Measurements from ENCODE around the gene PRRC2C. TPM values are rescaled to one million over a fixed set of nuclear protein-coding genes. Genes with fewer than 3 reads are reported as not detected.

Gene PRRC2C
- total and polyA plus RNA-seq, 4 donors: 13.6 to 41.9 (median 34.4) TPM

DNA sequence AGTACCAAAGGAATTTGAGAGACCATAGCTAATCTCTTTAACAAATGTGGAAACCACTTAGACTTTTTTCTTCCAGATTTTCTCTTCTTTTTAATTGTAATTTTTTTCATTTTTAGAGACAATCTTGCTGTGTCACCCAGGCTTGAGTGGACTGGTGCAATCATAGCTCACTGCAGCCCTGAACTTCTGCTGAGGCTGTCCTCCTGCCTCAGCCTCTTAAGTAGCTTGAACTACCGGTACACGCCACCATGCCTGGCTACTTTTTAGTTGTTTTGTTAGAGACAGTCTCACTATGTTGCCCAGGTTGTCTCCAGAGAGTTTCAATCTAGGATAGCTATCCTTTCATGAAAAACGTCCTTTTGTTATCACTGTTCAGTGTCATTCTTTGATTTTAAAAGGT, 15.0 kb downstream of the PRRC2C start:
- Histone ChIP-seq H3K27ac (ENCODE audit: low read depth in 1 of 2, low read length in 2 of 2) (no peak overlapping the region), H3K9ac (ENCODE audit: low read depth in 1 of 2, low read length in 2 of 2) (no peak overlapping the region), H3K27me3 (ENCODE audit: control insufficient read depth in 4 of 4, insufficient read depth in 4 of 4, low read length in 3 of 4) (no peaks in the 10 kb centered on the region), H3K9me3 (ENCODE audit: control insufficient read depth in 4 of 4, low read length in 3 of 4) (no peaks in the 10 kb centered on the region), H3K4me3 (ENCODE audit: low read depth in 1 of 3, low read length in 3 of 3) (no peak overlapping the region), H3K4me1 (ENCODE audit: control insufficient read depth in 4 of 4, insufficient read depth in 4 of 4, low read length in 3 of 4) (peaks cover 9 to 27% (median 19%) of the 10 kb centered on the region in 4 donors), H3K36me3 (ENCODE audit: control insufficient read depth in 4 of 4, insufficient read depth in 3 of 4, low read depth in 1 of 4, low read length in 3 of 4) (no peaks in the 10 kb centered on the region)
- TF ChIP-seq FOXA1 (IDR thresholded peaks at IDR 0.05): no peak
- no peak for TF ChIP-seq ATF3 (IDR thresholded peaks at IDR 0.05)
- TF ChIP-seq EGR1 (IDR thresholded peaks at IDR 0.05; ENCODE audit: low read depth in 2 of 2): no peak
- no peak for TF ChIP-seq YY1 (IDR thresholded peaks at IDR 0.05)
- no peak for DNase-seq (ENCODE audit: low spot score)
- WGBS: 91% methylated on average over 3 of the region's 3 CpGs

GRCh38 chr1:171500803-171501202, 15.5 kb downstream of the PRRC2C start:
- 97% methylated on average over 4 of the region's 4 CpGs for WGBS
- no peak for DNase-seq (ENCODE audit: low spot score)
- Histone ChIP-seq H3K27me3 (ENCODE audit: control insufficient read depth in 4 of 4, insufficient read depth in 4 of 4, low read length in 3 of 4) (no peaks in the 10 kb centered on the region), H3K4me1 (ENCODE audit: control insufficient read depth in 4 of 4, insufficient read depth in 4 of 4, low read length in 3 of 4) (peaks cover 9 to 24% (median 16%) of the 10 kb centered on the region in 4 donors), H3K9me3 (ENCODE audit: control insufficient read depth in 4 of 4, low read length in 3 of 4) (no peaks in the 10 kb centered on the region), H3K27ac (ENCODE audit: low read depth in 1 of 2, low read length in 2 of 2) (no peak overlapping the region), H3K4me3 (ENCODE audit: low read depth in 1 of 3, low read length in 3 of 3) (no peak overlapping the region), H3K9ac (ENCODE audit: low read depth in 1 of 2, low read length in 2 of 2) (no peak overlapping the region), H3K36me3 (ENCODE audit: control insufficient read depth in 4 of 4, insufficient read depth in 3 of 4, low read depth in 1 of 4, low read length in 3 of 4) (no peaks in the 10 kb centered on the region)
- TF ChIP-seq RAD21 (IDR thresholded peaks at IDR 0.05): no peak
- no peak for TF ChIP-seq REST (IDR thresholded peaks at IDR 0.05)
- TF ChIP-seq CTCF (IDR thresholded peaks at IDR 0.05; ENCODE audit: low read depth, low read length, missing input control): no peak
- no peak for TF ChIP-seq NR2F2 (IDR thresholded peaks at IDR 0.05)
- TF ChIP-seq, protein P1, sequence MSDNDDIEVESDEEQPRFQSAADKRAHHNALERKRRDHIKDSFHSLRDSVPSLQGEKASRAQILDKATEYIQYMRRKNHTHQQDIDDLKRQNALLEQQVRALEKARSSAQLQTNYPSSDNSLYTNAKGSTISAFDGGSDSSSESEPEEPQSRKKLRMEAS (IDR thresholded peaks at IDR 0.05): no peak
- TF ChIP-seq GABPA (IDR thresholded peaks at IDR 0.05 in 1 of 2, conservative IDR thresholded peaks at IDR 0.05 in 1 of 2): no peak
- no peak for TF ChIP-seq YY1 (IDR thresholded peaks at IDR 0.05)
- no peak for TF ChIP-seq HNF4G (IDR thresholded peaks at IDR 0.05)
- no peak for TF ChIP-seq ATF3 (IDR thresholded peaks at IDR 0.05)
- no peak for TF ChIP-seq SP1 (IDR thresholded peaks at IDR 0.05)
- no peak for TF ChIP-seq HNF4A (conservative IDR thresholded peaks at IDR 0.05)
- TF ChIP-seq JUND (IDR thresholded peaks at IDR 0.05): no peak
- TF ChIP-seq, protein P2, sequence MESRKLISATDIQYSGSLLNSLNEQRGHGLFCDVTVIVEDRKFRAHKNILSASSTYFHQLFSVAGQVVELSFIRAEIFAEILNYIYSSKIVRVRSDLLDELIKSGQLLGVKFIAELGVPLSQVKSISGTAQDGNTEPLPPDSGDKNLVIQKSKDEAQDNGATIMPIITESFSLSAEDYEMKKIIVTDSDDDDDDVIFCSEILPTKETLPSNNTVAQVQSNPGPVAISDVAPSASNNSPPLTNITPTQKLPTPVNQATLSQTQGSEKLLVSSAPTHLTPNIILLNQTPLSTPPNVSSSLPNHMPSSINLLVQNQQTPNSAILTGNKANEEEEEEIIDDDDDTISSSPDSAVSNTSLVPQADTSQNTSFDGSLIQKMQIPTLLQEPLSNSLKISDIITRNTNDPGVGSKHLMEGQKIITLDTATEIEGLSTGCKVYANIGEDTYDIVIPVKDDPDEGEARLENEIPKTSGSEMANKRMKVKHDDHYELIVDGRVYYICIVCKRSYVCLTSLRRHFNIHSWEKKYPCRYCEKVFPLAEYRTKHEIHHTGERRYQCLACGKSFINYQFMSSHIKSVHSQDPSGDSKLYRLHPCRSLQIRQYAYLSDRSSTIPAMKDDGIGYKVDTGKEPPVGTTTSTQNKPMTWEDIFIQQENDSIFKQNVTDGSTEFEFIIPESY (IDR thresholded peaks at IDR 0.05): no peak

Data from liver (tissue), 9 donors.